OCI-LY1 (cell line): ENCODE data around the gene TCERG1L.

Source experiments
- EZH2 ChIP-seq: fragments of 200-600 bp; sonication (generic), shearing (Covaris generic); IDR thresholded peaks from 2 replicates; pipeline ENCODE4 v1.8.0; 2017; ENCODE audit warnings: borderline replicate concordance, mixed run types, mild to moderate bottlenecking, antibody characterized with exemption, low read length, moderate library complexity, mixed read lengths
- TF ChIP-seq, protein P1 (sequence below): fragments of 200-600 bp; sonication (generic), shearing (Covaris generic); IDR thresholded peaks from 2 replicates; pipeline ENCODE4 v1.5.1; 2017; ENCODE audit warnings: mild to moderate bottlenecking, antibody characterized with exemption, low read length, moderate library complexity, mixed read lengths

DNA sequence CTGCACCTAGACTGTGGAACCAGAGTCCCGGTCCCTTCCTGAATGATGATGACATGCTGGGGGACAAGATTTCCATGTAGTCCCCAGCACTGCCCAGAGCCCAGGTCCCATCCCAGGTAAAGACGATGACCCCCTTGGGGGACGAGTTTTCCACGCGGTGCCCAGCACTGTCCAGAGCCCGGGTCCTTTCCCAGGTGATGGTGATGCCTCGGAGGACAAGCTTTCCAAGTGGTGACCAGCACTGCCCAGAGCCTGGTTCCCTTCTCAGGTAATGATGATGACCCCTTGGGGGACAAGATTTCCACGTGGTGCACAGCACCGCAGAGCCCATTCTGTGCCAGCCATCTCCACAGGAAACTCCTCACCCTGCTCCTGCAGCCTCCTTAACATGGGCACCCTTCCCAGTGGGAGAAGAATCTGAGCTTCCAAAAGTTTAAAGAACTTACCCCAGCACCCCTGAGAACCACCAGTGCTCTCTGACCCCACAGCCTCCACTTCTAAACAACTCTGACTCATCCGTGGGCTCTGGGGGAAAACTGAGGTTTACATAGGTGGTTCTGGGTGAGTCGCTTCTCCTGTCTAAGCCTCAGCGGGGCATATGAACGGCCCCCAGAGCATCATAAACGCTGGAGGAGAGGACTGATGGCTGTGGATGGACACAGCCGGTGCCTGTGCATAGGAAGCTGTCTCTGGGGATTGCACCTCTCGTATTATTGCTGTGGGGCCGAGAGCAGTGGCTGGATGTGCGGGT lies 233.2 kb downstream of the TCERG1L start:
- no peak for TF ChIP-seq EZH2
- TF ChIP-seq, protein P1, sequence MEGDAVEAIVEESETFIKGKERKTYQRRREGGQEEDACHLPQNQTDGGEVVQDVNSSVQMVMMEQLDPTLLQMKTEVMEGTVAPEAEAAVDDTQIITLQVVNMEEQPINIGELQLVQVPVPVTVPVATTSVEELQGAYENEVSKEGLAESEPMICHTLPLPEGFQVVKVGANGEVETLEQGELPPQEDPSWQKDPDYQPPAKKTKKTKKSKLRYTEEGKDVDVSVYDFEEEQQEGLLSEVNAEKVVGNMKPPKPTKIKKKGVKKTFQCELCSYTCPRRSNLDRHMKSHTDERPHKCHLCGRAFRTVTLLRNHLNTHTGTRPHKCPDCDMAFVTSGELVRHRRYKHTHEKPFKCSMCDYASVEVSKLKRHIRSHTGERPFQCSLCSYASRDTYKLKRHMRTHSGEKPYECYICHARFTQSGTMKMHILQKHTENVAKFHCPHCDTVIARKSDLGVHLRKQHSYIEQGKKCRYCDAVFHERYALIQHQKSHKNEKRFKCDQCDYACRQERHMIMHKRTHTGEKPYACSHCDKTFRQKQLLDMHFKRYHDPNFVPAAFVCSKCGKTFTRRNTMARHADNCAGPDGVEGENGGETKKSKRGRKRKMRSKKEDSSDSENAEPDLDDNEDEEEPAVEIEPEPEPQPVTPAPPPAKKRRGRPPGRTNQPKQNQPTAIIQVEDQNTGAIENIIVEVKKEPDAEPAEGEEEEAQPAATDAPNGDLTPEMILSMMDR, result no peak
